ACC112 (cell line): ENCODE results near the gene MREG.
"Not testable (repeated sequence)": the region's sequence is repeated elsewhere in the genome, so short reads cannot be mapped to it uniquely, and the experiment has no call there.

Source experiments
- H2AFZ ChIP-seq: fragments of 200-600 bp; sonication (generic); one replicate; pipeline ENCODE4 v1.6.0; 2017; ENCODE audit warnings: antibody characterized with exemption, low read length; ENCODE audit not compliant: unreplicated experiment
- H3K27ac ChIP-seq: fragments of 200-600 bp; sonication (generic); 2 replicates; pipeline ENCODE4 v1.5.1; 2014; ENCODE audit warnings: low read depth, mild to moderate bottlenecking, antibody characterized with exemption, low read length, moderate library complexity
- H3K27me3 ChIP-seq: fragments of 200-600 bp; sonication (generic); 2 replicates; pipeline ENCODE4 v1.6.1; 2014; ENCODE audit warnings: mild to moderate bottlenecking, antibody characterized with exemption, low read length, moderate library complexity, mixed read lengths; ENCODE audit not compliant: insufficient read depth
- H3K36me3 ChIP-seq: fragments of 200-600 bp; sonication (generic); 2 replicates; pipeline ENCODE4 v1.6.1; 2016; ENCODE audit warnings: mild to moderate bottlenecking, antibody characterized with exemption, low read length, moderate library complexity, mixed read lengths; ENCODE audit not compliant: insufficient read depth
- H3K4me1 ChIP-seq: fragments of 200-600 bp; sonication (generic); one replicate; pipeline ENCODE4 v1.6.1; 2016; ENCODE audit warnings: low read length, mixed read lengths; ENCODE audit not compliant: insufficient read depth, unreplicated experiment, control insufficient read depth
- H3K4me3 ChIP-seq: fragments of 200-600 bp; sonication (generic); 2 replicates; pipeline ENCODE4 v1.5.1; 2014; ENCODE audit warnings: mild to moderate bottlenecking, low read depth, low read length
- H3K79me2 ChIP-seq: fragments of 200-600 bp; sonication (generic); one replicate; pipeline ENCODE4 v1.6.0; 2016; ENCODE audit warnings: low read length; ENCODE audit not compliant: control insufficient read depth, unreplicated experiment, insufficient read depth

MREG gene

DNA sequence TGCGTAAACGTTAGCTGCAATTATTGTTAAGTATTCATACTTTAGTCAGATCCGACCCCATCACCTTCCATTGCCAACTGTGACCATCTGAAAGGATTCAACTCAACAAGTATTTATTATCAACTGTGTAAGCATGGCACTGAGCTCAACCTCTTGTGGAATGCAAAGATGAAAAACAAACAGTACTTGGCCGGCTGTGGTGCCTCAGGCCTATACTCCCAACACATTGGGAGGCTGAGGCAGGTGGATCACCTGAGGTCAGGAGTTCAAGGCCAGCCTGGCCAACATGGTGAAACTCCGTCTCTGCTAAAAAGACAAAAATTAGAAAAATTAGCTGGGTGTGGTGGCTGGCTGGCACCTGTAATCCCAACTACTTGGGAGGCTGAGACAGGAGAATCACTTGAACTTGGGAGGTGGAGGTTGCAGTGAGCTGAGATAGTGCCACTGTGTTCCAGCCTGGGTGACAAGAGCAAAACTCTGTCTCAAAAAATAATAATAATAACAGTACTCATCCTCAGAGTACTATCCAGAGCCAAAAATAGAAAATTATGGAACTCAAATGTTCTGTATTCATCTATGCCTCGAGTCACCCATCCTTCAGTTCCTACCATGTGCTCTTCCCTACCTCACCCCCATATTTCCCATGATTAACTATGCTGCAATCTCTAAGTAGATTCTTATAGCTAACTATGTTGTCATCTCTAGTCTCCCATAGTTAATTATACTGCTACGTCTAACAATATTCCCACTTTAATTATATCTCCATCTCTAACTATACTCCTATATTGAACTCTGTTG, 8.6 kb upstream of the MREG start:
- H2AFZ ChIP-seq, result no peak overlapping the region
- H3K4me1 ChIP-seq, result no peaks in the 10 kb centered on the region
- no peaks in the 10 kb centered on the region for H3K79me2 ChIP-seq
- no peaks in the 10 kb centered on the region for H3K27me3 ChIP-seq
- no peak overlapping the region for H3K4me3 ChIP-seq
- no peaks in the 10 kb centered on the region for H3K36me3 ChIP-seq
- no peak overlapping the region for H3K27ac ChIP-seq

DNA sequence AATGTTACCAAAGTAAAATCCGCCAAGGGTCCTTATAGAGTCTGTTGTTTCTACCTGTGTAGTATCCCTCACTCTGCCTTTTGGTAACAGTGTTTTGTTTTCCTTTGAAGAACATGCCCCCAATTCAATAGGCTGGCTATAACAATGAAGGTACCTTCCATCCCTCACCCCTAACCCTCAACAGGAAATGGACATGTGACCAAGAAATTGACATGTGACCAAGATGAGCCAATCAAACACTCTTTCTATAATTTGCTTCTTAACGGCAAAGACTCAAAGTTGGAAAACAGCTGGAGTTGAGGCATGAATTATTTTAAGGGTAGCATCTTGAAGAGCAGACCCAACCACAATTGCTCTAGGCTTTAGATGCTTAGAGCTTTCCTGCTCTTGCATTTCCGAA, 5.4 kb upstream of the MREG start:
- Histone ChIP-seq H3K79me2 (no peaks in the 10 kb centered on the region), H3K27ac (no peak overlapping the region), H3K27me3 (no peaks in the 10 kb centered on the region), H3K36me3 (no peaks in the 10 kb centered on the region), H3K4me3 (no peak overlapping the region), H3K4me1 (no peaks in the 10 kb centered on the region), H2AFZ (no peak overlapping the region)

DNA sequence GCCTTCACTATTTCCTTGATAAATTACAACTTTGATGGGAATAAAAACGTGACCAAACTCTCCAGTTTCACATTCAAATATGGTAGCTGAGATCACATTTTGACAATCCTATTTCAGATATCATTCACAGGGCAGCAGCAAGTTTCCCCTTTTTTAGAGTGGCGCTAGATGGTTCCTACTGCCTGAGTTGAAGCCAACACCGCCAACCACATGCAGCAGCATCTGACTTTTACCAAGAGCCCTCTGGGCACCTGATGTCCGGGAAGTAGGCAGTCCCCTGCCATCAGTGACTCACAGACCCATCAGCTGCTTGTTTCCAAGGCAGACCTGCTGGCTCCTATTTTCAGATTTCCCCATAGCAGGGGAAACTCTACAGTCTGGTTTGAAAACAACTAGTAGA, 4.0 kb upstream of the MREG start:
- peaks cover 3% of the 10 kb centered on the region for H3K4me1 ChIP-seq
- H2AFZ ChIP-seq, result no peak overlapping the region
- no peaks in the 10 kb centered on the region for H3K27me3 ChIP-seq
- no peaks in the 10 kb centered on the region for H3K79me2 ChIP-seq
- no peak overlapping the region for H3K4me3 ChIP-seq
- no peaks in the 10 kb centered on the region for H3K36me3 ChIP-seq
- no peak overlapping the region for H3K27ac ChIP-seq

DNA sequence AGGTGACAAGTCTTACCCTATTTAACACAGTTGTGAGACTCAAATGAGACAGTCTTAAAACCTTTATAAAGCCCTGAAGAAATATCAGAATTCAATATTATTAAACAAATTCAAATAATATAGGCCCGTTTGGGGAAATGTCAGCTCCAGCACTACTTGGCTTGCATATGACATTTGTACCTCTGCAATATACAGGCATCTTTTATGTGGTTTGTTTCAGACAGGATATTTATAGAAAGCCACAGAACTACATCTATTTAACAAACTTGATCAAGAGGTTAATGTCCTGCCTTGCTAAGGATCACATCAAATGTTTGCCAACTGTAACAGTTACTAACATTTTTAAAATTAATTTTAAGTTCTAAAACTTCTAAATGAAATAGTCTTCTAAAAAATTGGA, 3.2 kb upstream of the MREG start:
- no peak overlapping the region for H3K27ac ChIP-seq
- H3K36me3 ChIP-seq, result no peaks in the 10 kb centered on the region
- H2AFZ ChIP-seq, result no peak overlapping the region
- H3K79me2 ChIP-seq, result no peaks in the 10 kb centered on the region
- peaks cover 5% of the 10 kb centered on the region for H3K4me1 ChIP-seq
- H3K27me3 ChIP-seq, result no peaks in the 10 kb centered on the region
- no peak overlapping the region for H3K4me3 ChIP-seq

DNA sequence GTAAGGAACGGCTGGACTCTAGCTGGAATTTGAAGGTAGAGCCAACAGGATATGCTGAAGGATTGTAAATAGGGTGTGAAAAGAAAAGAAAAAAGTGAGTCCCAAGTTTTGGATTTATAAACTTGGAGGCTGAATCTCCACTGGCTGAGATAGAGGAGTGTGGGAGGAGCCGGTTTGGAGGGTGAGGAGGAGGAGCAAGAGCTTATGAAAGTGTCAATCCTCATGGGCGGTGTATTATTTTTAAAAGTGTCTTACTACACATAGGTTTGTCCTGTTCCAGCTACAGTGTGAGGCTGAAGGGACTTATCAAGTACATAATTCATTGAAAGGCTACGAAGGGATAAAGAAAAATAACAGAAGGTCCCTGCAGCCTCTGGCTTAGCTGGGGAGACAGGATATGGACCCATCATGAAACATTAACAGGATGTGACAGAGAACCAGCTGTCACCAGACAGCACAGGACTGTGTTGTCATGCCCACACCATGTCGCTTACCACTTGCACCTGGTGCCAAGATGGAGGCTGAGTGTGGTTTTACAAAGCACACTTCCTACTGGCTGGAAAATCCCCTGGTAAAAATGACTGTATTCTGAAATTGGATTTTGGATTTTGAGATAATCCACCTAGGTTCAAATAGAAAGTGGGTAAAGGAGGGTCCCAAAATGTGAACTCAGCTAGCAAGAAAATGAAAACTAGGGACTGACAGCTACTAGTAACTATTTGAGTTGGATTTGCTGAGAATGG, 2.5 kb upstream of the MREG start:
- Histone ChIP-seq H3K79me2 (no peaks in the 10 kb centered on the region), H2AFZ (no peak overlapping the region), H3K27ac (no peak overlapping the region), H3K27me3 (no peaks in the 10 kb centered on the region), H3K36me3 (no peaks in the 10 kb centered on the region), H3K4me3 (no peak overlapping the region), H3K4me1 (peaks cover 5% of the 10 kb centered on the region)

DNA sequence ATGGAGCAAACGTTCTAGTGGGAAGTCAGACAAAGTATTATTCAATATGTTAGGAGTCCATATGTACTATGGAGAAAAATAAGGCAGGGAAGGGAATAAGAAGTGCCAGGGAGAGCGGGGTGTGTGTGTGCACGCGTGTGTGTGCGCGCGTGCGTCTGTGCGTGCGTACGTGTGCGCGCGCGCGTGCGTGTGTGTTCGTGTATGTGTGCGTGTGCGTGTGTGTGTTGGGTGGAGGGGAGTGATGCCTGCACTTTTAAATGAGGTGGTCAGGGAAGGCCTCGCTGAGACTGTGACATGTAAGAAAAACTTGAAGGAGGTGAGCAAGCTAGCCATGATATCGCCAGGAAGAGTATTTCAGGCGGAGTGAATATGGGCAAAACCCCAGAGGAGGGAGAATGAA, 1.6 kb upstream of the MREG start:
- Histone ChIP-seq H3K4me1 (peaks cover 5% of the 10 kb centered on the region), H2AFZ (no peak overlapping the region), H3K4me3 (no peak overlapping the region), H3K27ac (no peak overlapping the region), H3K27me3 (no peaks in the 10 kb centered on the region), H3K36me3 (no peaks in the 10 kb centered on the region), H3K79me2 (no peaks in the 10 kb centered on the region)

DNA sequence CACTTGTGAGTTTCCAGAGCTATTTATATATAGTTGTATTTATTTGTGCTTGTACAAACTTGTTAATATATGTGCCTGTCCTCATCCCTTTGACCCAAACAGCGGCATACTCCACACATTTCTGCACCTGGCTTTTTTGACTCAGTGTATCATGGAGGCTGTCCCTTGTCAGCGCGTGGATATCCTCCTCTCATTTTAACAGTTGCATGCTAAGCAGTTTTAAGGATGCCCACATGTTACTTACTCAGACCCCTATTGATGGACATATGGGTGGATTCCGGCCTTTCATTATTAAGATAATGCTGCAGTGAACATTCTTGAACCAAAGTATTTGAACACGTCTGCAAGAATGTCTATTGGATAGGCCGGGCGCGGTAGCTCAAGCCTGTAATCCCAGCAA, 655 bp upstream of the MREG start:
- Histone ChIP-seq H3K36me3 (no peaks in the 10 kb centered on the region), H3K4me3 (peak overlapping the region; percentile 95; the same call in 1 of the 2 replicates), H2AFZ (no peak overlapping the region), H3K4me1 (peaks cover 5% of the 10 kb centered on the region), H3K27ac (no peak overlapping the region), H3K79me2 (no peaks in the 10 kb centered on the region), H3K27me3 (no peaks in the 10 kb centered on the region)

DNA sequence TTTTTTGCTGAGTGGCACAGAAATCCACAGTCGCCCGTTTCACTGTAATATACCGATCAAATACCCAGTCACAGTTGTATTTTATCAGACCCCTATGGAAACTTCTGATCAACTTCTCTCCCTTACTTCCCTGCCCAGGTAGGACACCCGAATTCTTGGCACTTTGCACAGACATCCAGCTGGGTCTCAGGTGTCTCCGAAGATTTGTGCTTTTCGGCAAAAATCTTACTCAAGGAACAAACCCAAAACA, 596 bp downstream of the MREG start:
- Histone ChIP-seq H3K27me3 (no peaks in the 10 kb centered on the region), H3K4me3 (peak overlapping the region; percentile 95), H3K27ac (no peak overlapping the region), H3K79me2 (no peaks in the 10 kb centered on the region), H3K36me3 (no peaks in the 10 kb centered on the region), H2AFZ (peak overlapping the region; percentile 97), H3K4me1 (peaks cover 5% of the 10 kb centered on the region)

DNA sequence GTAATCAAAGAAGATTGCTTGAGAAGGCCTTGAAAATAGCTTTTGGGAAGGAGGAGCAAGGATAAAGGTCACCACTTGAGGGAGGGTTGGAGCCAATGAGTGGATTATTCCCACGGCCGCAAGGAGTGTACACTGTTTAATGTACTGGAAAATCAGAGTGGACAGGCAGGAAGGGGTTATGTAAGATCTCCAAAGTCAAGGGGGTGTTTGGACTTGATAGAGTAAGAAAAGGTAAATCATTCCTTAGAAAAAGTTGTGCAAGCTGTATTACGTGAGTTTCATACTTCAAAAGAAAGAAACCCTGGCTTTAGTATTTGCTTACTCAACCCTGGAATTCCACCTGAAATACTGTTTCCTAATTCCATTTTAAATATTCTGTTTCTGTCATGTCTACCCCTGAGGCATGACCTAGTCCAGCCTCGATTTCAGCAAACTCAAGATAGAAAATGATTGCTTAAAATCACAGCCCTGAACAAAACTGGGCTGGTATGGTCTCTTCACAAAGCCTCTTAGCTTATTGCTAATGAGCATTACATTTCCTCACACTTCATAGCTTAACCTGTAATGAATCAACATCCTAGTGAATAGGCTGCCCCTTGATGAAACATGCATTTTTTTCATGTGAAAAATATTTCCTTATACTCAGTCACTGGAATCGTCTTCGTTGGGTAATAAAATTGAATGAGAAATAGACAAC, 1.1 kb downstream of the MREG start:
- Histone ChIP-seq H3K79me2 (no peaks in the 10 kb centered on the region), H3K27me3 (no peaks in the 10 kb centered on the region), H3K4me1 (peaks cover 5% of the 10 kb centered on the region), H3K4me3 (peak overlapping the region; percentile 95), H3K27ac (no peak overlapping the region), H2AFZ (peak overlapping the region; percentile 97), H3K36me3 (no peaks in the 10 kb centered on the region)

DNA sequence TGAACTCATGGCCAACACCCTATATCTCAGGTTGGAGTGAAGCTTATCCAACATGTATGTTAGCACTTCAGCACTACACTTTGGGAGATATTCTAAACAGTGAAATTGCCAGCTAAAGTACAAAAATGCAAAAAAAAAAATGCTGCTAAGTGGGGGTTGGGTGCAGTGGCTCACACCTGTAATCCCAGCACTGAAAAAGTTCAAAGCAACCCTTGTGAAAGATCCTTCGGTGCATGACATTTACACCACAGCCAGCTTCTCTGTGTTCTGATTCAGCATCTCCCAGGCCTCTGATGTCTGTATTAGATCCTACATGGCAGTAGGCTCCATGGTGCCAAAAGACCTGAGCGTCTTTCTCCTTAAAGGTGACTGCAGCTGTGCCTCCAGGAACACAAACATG, 4.1 kb downstream of the MREG start:
- not testable (repeated sequence) for H3K79me2 ChIP-seq, H3K4me1 ChIP-seq, H3K4me3 ChIP-seq, H3K27me3 ChIP-seq, H3K36me3 ChIP-seq, H2AFZ ChIP-seq, H3K27ac ChIP-seq

DNA sequence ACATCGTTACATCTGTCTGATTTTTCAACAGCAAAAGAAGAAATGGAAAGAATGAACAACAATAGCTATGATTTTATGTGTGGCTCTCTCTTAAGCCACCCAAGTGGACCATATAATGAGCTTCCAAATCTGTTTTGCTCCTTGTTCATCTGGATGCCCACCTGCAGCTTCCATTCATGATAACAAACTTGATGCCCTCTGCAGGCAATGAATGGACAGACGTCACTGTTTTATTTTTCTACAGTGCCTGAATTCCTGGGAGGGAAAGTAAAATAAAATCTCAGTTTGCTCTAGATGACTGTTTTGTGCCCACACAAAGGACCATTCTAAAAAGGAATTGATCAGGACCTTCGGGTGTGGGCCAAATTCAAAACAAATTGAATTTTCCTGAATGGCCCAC, 5.0 kb downstream of the MREG start:
- Histone ChIP-seq H3K27me3 (no peaks in the 10 kb centered on the region), H3K36me3 (no peaks in the 10 kb centered on the region), H3K4me1 (peaks cover 5% of the 10 kb centered on the region), H3K79me2 (no peaks in the 10 kb centered on the region), H3K27ac (no peak overlapping the region), H2AFZ (no peak overlapping the region), H3K4me3 (no peak overlapping the region)
